ENCODE measurements around the gene CSRP3. TPM values are rescaled to one million over a fixed set of nuclear protein-coding genes. Genes with fewer than 3 reads are reported as not detected.
"Not testable (repeated sequence)": the region's sequence is repeated elsewhere in the genome, so short reads cannot be mapped to it uniquely, and the experiment has no call there.

CSRP3 gene
- total RNA-seq, 1 experiment from 2014 or later: not detected

DNA sequence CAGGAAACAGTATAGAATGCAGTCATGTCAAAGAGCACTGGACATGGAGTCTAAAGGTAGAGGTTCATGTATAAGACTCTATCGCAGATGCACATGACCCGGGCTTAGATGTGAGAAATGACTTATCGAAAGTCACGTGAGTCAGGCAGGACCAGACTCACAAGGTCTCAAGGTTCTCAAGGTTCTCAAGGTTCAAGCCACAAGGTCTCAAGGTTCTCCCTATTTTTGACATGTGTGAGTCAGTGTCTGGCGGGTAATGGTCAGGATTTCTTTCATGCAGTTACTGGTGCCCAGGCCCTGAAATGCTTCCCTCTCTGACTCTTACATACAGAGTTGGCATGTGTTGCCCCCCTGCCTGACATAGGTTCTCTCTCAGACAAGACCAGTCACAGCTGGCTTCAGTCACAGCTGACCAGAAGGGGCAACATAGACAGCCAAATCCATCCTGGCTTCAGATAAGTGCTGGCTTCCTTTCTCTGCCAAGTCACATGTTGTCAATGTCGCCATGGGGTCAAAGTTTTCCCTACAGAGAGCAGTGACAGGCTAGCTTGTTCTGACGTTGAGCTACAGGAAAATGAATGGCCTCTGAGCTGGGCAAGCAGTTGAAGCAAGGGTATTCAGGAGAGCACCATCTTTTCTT, 10.1 kb downstream of the CSRP3 start:
- DNase-seq (ENCODE audit: low read depth): no peak

DNA sequence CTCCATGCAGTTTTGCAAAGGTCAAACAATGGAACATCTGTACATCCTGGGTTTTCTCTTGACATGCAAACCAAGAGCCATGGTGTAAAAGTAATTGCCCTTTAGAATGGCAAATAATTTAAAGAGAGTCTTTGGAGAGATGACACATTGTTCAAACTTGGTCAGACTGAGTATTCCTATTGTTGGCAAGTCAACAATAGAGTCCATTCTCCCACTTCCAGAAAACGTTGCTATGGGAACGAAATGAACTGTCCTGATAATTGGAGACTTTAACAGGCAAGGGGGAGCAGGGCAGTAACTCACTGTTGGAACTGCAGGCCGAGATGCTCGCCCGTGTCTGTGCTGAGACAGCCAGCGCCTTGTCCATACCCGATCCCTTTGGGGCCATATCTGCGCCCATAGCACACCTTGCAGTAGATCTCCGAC, 13.9 kb downstream of the CSRP3 start:
- DNase-seq (ENCODE audit: low read depth): peak; percentile 38

DNA sequence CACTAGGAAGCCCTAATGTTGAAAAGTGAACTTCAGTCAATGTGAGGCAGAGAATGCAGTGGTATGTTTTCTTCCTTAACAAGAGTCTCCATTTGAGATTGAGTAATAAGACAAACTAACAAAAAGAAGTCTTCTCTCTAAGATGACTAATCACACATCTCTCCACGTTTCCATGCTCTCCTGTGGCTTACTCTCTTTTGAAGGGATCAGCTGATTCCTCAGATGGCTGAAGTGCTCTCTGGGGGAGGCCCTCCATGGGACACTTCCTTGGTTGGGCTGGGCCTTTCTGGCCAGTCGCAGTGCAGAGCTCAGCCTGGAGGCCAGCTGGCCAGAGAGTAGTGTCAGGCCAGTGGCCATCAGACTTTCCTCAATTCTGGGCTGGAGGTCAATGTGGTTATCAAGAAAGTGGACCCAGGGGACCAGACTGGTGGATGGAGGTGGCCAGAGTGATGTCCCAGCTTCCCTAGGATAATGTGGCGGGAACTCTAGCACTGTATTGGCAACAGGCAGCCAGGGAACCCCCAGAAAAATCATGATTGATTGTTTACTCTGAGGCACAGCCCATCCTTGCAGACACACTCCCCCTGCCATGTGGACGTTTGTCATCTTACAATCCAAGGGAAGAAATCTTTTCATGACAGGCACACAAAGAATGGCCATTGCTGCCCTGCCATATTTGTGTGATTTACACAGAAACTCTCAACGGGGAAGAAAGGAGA, 14.5 kb downstream of the CSRP3 start:
- peak; percentile 68 for DNase-seq (ENCODE audit: low read depth)

DNA sequence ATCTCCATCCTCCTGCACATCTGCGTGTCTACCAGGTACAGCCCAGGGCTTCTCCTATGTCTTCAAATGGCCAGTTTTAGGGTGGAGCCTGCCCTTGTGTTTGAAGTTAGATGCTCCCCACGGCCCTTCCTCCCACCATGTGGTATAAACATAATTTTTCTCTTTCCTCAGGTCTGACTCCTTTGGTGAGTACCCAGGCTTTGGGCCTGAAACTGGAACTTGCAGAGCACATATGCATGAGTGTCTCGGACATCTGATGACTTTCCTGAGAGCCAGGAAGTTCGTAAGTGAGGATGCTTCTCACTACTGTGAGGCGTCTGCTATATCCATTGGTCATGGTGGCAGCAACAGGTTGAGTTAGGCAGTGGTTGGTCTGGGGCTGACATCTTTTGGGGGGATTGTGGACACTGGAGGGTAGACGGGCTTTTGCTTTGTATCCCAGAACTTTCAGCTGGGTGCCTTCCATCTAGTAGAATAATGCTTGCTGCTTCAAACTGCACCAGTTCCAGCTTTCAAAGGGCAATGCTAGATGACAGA, 16.2 kb downstream of the CSRP3 start:
- no peak for DNase-seq (ENCODE audit: low read depth)

DNA sequence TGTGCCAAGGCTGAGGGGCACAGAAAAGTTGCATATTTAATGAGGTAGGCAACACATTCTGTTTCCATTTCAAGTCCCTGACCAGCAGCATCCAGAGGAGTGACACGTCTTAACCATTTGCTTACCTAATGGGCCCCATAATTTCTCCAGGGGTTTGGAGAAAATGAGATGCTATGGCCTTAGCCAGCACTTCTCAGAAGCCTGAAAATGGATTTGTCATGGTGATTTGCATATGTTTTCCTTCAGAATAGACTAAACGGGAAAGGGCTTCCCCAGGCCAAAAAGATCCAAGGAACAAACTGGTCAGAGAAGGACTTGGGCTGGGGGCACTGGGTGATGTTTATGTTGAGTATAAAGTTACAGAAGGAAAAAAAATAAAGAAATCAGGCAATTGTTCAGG, 16.7 kb downstream of the CSRP3 start:
- no peak for DNase-seq (ENCODE audit: low read depth)

DNA sequence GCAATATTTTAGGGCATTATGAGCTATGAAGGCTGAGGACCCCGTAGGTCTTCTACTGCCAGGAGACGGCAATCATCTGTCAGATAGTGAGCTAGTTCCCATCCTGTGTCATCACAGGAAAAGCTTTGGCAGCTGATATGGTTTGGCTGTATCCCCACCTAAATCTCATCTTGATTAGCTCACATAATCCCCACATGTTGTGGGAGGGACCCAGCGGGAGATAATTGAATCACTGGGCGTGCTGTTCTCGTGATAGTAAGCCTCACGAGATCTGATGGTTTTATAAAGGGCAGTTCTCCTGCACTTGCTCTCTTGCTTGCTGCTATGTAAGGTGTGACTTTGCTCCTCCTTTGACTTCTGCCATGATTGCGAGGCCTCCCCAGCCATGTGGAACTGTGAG, 18.1 kb downstream of the CSRP3 start:
- DNase-seq (ENCODE audit: low read depth): no peak

DNA sequence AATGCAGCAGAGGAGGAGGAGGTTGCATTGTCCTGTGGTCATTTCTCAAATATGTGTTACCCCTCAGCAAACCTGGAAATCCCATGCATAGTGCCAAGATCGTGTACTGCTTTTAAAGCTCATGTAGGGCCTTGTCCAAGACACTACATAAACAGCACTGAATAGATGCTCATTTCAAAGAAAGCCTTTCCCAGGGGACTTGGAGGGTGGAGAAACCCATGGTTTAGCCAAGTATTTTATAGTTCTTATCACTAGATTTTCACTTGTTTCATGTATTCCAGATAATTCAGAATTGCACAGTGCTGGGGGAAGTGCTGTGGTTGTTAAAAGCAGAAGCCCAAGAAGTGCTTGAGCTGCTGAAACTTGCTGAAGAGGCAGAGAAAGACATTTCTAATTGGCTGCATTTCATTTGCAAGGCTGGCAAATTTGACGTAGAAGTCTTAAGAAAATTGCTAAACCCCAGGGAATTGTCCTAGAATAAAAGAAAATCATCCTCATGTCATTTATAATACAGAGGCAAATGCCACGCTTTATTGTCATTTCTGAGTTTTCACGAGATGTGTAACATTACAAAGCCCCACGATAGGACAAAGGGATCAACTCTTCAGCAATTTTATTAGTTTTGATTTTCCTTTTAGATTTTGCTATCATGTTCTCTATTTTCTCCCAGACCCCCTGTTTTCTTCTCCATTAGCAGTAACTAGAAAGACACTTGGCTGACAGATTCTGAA, 20.1 kb downstream of the CSRP3 start:
- DNase-seq (ENCODE audit: low read depth): no peak

DNA sequence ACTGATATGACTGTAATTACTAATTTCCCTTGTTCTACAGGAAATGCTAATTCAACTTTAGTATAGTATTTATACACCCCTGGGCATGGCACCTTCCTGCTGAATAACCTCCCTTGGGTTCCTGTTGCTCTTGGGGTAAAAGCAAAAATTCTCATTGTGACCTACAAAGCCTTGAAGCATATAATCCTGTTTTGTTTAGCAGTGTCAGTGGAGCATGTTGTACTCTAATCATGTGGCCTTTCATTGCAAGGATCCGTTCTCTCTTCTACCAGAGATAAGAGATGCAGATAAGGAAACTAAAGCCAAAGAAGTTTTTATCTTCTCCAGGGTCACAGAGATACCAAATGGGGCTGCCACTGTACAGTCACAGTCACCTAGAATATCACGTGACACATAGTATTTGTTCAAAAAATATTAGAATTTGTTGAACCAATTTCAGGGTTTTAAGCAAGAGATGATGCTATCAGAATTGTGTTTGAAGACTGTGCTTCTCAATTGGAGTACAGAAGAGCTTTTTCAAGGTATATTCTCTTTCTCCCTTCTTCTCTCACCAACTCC, 25.1 kb downstream of the CSRP3 start:
- no peak for DNase-seq (ENCODE audit: low read depth)

DNA sequence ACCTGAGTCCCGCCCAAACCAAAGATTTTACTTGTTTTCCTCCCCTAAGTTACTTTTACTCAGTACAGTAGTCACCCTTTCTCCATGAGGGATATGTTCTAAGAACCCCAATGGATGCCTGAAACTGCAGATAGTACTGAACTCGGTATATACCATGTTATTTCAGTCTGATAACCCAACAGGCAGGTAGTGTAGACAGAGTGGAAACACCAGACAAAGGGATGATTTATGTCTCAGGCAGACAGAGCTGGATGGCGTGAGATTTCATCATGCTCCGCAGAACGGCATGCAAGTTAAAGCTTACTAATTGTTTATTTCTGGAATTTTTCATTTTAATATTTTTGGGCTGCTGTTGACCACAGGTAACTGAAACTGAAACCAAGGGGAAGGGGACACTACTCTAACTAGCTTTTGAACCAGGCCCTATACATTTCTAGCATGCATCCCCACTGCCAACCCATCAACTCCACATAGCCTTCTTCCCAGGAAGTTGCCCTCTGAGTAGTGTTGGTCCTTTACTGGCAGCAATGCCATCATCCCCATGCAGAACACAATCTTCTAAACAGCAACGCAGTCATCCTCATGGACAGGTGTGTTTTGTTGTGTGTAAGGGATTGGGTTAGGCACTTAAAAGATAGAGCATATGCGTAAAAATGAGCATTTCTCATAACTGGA, 27.7 kb downstream of the CSRP3 start:
- DNase-seq (ENCODE audit: low read depth): no peak

DNA sequence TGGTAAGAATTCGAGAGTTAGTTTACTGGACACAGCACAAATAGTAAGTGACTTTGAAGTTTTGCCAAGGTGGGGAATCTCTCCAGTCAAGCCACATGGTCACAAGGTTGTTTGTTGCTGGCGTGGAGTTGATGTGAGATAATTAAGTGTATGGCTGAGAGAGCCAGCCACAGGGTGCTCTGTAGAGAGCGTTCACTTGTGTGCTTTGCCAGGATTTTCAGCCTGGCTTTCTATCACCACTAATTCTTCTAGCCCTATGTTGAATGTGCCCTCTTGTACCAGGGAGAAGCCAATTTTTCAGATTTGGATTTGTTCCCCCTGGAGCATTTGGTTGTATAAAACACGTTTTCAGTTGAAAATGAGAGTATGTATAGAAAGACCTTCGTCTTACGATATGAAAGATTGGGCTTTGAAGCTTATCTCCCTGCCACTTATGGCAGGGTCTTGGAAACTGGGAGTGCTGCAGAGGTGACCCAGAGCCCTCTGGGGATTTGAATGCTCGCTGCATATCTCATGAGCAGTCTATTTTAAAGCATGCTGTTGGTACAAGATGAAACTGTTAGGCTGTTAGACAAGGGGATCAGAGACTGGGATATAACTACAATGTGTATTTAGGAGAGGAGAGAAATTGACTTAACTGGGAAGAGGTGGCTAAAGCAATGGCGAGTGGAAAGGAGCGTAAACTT, 28.6 kb downstream of the CSRP3 start:
- DNase-seq (ENCODE audit: low read depth): no peak

DNA sequence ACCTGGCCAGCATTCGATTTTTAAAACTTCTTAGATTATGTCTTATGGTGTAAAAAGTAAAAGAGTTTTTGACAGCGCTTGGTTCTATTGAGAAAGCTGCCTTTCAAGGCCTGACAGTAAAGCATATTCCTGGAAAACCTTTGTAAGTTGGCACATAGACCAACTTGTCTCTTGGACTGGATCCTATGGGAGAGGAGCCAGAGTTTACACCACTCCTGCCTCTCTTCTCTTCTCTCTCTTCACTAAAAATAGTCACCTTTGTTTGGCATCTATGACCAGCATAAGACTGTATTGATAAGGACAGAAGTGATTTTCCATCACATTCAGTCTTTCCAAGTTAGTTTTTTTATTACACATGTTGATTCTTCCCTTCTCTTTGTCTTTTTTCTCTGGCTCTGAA, 33.7 kb downstream of the CSRP3 start:
- no peak for DNase-seq (ENCODE audit: low read depth)

DNA sequence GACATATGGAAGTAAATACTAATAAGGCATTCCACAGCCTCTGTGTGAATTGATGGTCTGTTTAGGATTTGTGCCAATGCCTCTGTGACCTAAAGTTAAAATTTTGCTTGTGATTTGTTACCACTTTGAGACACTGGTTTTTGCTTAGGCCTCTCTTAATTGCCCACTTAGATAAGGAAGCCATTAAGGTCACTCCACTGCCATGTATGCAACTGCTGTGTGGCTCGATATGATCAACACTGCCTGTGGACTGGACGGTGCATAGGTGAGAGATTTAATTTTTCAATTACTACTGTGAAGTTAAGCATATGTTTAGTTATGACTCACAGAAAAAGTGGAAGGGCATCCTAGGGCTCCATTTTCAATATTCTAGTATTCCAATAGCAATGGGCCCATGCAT, 36.9 kb downstream of the CSRP3 start:
- no peak for DNase-seq (ENCODE audit: low read depth)

DNA sequence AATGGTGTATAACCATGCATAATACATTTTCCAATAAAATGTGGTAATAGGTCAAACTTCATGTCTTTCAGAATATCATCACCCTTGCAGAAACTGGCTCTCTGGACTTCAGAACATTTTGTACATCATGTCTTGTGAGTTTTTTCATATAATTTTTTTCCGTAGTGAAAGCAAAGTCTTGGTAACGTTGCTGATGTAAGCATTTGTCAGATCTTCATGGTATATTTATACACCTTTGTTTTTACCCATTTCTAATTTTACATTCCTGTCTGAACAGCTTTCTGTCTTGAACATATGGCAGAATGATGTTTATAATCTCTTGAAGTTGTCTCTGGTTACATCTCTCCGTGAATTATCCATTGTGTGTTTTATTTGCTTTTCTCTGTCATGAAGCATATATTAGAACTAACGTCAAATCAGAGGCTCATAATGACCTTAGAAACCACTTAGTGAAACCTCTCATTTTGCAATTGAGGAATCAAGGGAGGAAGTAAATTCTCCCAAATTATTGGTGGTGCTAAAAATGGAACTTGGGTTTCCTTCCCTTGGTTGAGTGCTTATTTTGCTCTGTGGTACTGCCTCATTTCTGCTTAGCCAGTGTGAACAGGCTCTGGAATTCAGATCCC, 37.4 kb downstream of the CSRP3 start:
- no peak for DNase-seq (ENCODE audit: low read depth)

DNA sequence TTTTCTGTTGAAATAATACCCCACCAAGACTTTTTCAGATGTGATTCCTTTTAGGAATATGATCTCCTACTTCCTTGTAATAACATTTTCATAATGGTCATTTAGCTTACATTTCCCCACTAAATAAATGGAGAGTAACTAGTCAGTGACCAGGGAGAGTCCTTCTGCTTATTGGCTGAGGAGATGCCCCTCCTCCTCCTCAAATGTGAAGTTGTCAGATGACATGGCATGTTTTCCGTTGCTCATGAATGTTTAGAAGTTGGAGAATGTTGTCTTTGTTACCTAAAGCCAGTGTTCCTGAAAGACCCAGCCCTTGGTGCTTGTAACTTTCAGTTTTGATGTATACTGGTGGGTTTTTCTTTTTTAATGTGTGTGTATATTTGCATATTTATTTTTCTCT, 38.2 kb downstream of the CSRP3 start:
- no peak for DNase-seq (ENCODE audit: low read depth)

DNA sequence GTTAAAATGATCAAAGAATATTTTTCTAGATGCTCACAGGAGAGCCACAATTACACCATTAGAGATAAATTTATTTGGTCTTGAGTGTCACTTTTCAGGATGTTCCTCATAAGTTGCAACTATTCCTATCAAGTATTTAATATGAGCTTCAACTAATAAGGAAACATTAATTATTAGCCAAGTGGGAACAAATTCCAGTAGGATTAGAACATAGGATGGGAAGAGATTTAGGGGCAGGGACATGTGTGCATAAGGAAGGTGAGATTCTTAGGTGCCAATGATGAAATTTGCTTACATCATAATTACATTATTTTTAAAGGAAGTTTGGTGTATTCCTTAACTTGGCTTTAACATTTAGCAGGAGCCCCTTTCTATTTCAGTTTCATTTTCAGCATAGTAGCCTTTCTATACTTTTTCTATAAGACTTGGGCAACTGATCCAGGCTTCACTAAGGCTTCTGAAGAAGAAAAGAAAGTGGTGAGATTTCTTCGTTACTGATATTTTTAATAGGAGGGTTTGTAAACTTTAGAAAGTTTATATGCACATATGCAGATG, 38.8 kb downstream of the CSRP3 start:
- DNase-seq (ENCODE audit: low read depth): no peak

DNA sequence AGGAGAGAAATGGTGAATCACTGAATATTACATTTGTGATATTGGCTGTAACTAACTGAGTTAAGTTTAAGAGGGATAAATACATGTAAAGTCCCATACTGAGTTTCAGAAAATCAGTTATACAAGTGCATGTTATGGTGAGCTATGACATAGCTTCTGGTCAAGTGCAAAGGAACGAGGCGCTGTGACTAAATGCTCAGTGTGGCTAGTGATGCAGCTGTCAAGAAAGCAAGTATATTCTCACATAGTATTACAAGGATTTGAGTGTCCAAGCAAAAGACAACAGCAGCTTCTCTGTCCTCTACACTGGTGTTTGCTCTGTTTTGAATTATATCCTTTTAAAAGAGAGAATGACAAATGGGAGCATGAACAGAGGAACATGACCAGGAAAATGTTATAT, 40.1 kb downstream of the CSRP3 start:
- no peak for DNase-seq (ENCODE audit: low read depth)

DNA sequence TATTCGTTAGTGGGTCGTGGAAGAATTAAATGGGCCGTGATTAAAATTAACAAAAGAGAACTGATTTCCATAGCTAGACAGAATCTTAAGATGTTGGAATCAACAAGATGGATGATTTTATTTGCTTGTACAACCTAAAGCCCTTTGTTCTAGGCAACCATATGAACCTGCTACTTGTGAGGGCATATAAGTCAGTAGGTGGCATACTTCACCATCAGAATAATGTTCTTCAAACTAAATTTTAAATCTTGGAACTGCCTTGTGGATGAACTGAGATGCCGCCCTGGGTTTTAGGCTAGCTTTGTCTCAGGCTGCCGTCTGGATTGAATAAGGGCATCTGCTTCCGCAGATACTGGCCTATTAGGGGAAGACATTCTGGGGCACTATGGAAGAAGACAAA, 40.9 kb downstream of the CSRP3 start:
- peak; percentile 8 for DNase-seq (ENCODE audit: low read depth)

DNA sequence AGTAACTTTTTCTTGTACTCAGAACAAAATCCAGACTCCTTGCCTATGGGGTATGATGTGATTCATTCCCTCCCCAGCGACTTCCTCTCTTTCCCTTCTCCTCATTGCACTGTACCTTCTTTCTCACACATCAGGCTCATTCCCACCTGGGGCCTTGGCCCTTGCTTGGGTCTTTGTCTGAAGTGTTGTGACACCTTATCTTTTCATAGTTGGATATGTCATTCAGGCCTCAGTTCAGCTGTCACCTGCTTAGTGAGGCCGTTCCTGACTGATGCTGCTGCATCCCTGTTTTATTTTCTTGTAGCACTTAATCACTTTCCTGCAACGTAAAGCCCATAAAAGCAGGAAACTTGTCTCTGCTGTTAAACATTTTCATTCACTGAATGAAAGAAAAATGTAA, 44.9 kb downstream of the CSRP3 start:
- DNase-seq (ENCODE audit: low read depth): no peak

DNA sequence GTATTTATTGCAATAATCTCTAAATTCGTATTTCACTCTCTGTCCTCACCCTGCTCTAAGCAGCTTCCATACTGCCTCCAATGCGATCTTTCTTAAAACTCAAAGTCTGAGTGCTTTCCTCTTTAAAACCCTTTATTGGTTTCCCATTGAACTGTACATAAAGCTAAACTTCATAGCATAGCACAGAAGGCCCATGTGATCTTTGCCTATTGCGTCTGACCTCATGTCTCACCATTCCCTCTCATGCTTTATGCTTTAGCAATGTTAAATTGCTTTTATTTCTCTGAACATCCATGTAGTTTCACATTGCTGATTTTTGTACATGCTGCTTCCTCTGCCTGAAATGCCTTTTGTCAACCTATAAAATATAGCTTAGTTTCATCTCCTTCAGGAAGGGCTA, 56.5 kb downstream of the CSRP3 start:
- DNase-seq (ENCODE audit: low read depth): no peak

DNA sequence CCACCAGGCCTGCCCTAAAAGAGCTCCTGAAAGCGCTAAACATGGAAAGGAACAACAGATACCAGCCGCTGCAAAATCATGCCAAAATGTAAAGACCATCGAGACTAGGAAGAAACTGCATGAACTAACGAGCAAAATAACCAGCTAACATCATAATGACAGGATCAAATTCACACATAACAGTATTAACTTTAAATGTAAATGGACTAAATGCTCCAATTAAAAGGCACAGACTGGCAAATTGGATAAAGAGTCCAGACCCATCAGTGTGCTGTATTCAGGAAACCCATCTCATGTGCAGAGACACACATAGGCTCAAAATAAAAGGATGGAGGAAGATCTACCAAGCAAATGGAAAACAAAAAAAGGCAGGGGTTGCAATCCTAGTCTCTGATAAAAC, 64.9 kb downstream of the CSRP3 start:
- DNase-seq (ENCODE audit: low read depth): not testable (repeated sequence)
